K562 (cell line): Measurements from ENCODE around the gene LMBR1.

Experiments
- CCAR2 ChIP-seq: fragments of 200-400 bp; formaldehyde crosslinking; IDR thresholded peaks from 2 replicates; pipeline ENCODE4 v1.6.1; 2017; ENCODE audit warnings: mild to moderate bottlenecking, low read depth, low read length
- CLOCK ChIP-seq: fragments of 250-450 bp; sonication (Bioruptor Pico); IDR thresholded peaks from 2 replicates; pipeline ENCODE4 v1.4.0; 2020; ENCODE audit warnings: mild to moderate bottlenecking, moderate library complexity, borderline replicate concordance
- EZH2 ChIP-seq: IDR thresholded peaks from 2 replicates; pipeline ENCODE4 v1.6.1; 2012; ENCODE audit warnings: low read depth, mild to moderate bottlenecking, inconsistent platforms, low read length, borderline replicate concordance
- HDAC2 ChIP-seq: fragments of 450-650 bp; IDR thresholded peaks from 2 replicates; pipeline ENCODE4 v1.6.1; 2016; ENCODE audit warnings: mild to moderate bottlenecking
- JUNB ChIP-seq: fragments of 450-650 bp; formaldehyde crosslinking; conservative IDR thresholded peaks from 2 replicates; pipeline ENCODE4 v1.4.0; 2020; ENCODE audit warnings: mild to moderate bottlenecking
- MAFK ChIP-seq: IDR thresholded peaks from 2 replicates; pipeline ENCODE4 v1.6.1; 2011; ENCODE audit warnings: low read length, improper control_type of control experiment
- SMAD3 ChIP-seq: fragments of 450-650 bp; formaldehyde crosslinking; conservative IDR thresholded peaks from 2 replicates; pipeline ENCODE4 v1.4.0; 2020; ENCODE audit warnings: mild to moderate bottlenecking
- SRF ChIP-seq, 2 experiments: fragments of 250-450, 450-650 bp in 1 of 2; sonication (Bioruptor Pico) in 1 of 2; sonication (generic) in 1 of 2; formaldehyde crosslinking; IDR thresholded peaks; 2 replicates each; pipeline versions ENCODE4 v1.5.0 to v1.5.1; 2020 to 2022; ENCODE audit warnings: mild to moderate bottlenecking in 1 of 2, missing genetic modification reagents in 1 of 2
- THRA ChIP-seq: fragments of 450-650 bp; IDR thresholded peaks from 2 replicates; pipeline ENCODE4 v1.6.1; 2017; ENCODE audit warnings: mild to moderate bottlenecking, moderate library complexity
- ZNF217 ChIP-seq: sonication (generic); formaldehyde crosslinking; IDR thresholded peaks from 2 replicates; pipeline ENCODE4 v1.8.0; 2022; ENCODE audit warnings: mild to moderate bottlenecking, missing genetic modification reagents
- ZNF282 ChIP-seq: sonication (generic); formaldehyde crosslinking; IDR thresholded peaks from 2 replicates; pipeline ENCODE4 v1.8.1; 2023; ENCODE audit warnings: missing genetic modification reagents
- ZSCAN32 ChIP-seq: fragments of 450-650 bp; formaldehyde crosslinking; IDR thresholded peaks from 2 replicates; pipeline ENCODE4 v1.4.0; 2020; ENCODE audit warnings: mild to moderate bottlenecking, moderate library complexity

GRCh38 chr7:156732091-156732625, 160.8 kb downstream of the LMBR1 start:
- TF ChIP-seq ZNF282 (CRISPR knock-in tag): no peak
- TF ChIP-seq SMAD3 (CRISPR knock-in tag): no peak
- no peak for TF ChIP-seq CCAR2
- no peak for TF ChIP-seq JUNB (CRISPR knock-in tag)
- no peak for TF ChIP-seq ZNF217 (CRISPR knock-in tag)
- TF ChIP-seq ZSCAN32: no peak
- TF ChIP-seq EZH2: no peak
- no peak for TF ChIP-seq CLOCK (CRISPR knock-in tag)
- no peak for TF ChIP-seq SRF (CRISPR knock-in tag; IDR thresholded peaks at IDR 0.05)
- no peak for TF ChIP-seq HDAC2
- TF ChIP-seq THRA: no peak
- no peak for TF ChIP-seq MAFK
